A673 (cell line): ENCODE data around the gene B3GALNT1. TPM values are rescaled to one million over a fixed set of nuclear protein-coding genes. Genes with fewer than 3 reads are reported as not detected.
"Not testable (repeated sequence)": the region's sequence is repeated elsewhere in the genome, so short reads cannot be mapped to it uniquely, and the experiment has no call there.

Source experiments
- BruUV-seq: library from RNA; stranded (reverse); fragments of 400-500 nt; replicated peaks from 2 replicates; lab custom pipeline; 2021; lab: Mats Ljungman, UMichigan
- CTCF ChIA-PET: fragments of 300-600 bp; sonication (Branson Sonifier 250); formaldehyde crosslinking; loops from one replicate; lab custom pipeline; 2022; ENCODE audit warnings: antibody characterized with exemption; lab: Charles Lee
- POLR2A ChIA-PET: fragments of 300-600 bp; sonication (Branson Sonifier 250); formaldehyde crosslinking; loops from one replicate; lab custom pipeline; 2022; ENCODE audit warnings: antibody characterized with exemption; ENCODE audit not compliant: low non-redundant PET; lab: Charles Lee
- DNase-seq: peaks from one replicate; pipeline ENCODE4 v3.0.0-alpha.2; 2015; ENCODE audit warnings: low spot score
- H3K27ac ChIP-seq: fragments of 200-600 bp; sonication (generic); 2 replicates; pipeline ENCODE4 v1.5.1; 2016; ENCODE audit warnings: mixed run types, low read depth, mild to moderate bottlenecking, mixed read lengths, antibody characterized with exemption, low read length; ENCODE audit not compliant: poor library complexity, severe bottlenecking
- H3K27me3 ChIP-seq: fragments of 200-600 bp; sonication (generic); replicated peaks from 2 replicates; pipeline ENCODE4 v1.6.1; 2017; ENCODE audit warnings: mixed run types, low read depth, mild to moderate bottlenecking, mixed read lengths, antibody characterized with exemption, low read length; ENCODE audit not compliant: insufficient read depth, poor library complexity
- H3K36me3 ChIP-seq: fragments of 200-600 bp; sonication (generic); 2 replicates; pipeline ENCODE4 v1.6.1; 2016; ENCODE audit warnings: mixed run types, mild to moderate bottlenecking, mixed read lengths, antibody characterized with exemption, low read length; ENCODE audit not compliant: insufficient read depth, poor library complexity, severe bottlenecking
- H3K4me1 ChIP-seq: fragments of 200-600 bp; sonication (generic); 2 replicates; pipeline ENCODE4 v1.6.1; 2017; ENCODE audit warnings: mixed run types, mild to moderate bottlenecking, mixed read lengths, antibody characterized with exemption, low read length; ENCODE audit not compliant: insufficient read depth, poor library complexity, severe bottlenecking
- H3K4me3 ChIP-seq: fragments of 200-600 bp; sonication (generic); 2 replicates; pipeline ENCODE4 v1.5.1; 2016; ENCODE audit warnings: low read depth, mixed run types, mild to moderate bottlenecking, mixed read lengths, low read length; ENCODE audit not compliant: poor library complexity, severe bottlenecking
- H3K9me3 ChIP-seq: fragments of 200-600 bp; sonication (generic); 2 replicates; pipeline ENCODE4 v1.6.1; 2016; ENCODE audit warnings: mixed run types, low read depth, mild to moderate bottlenecking, mixed read lengths, antibody characterized with exemption, low read length; ENCODE audit not compliant: poor library complexity, severe bottlenecking
- CTCF ChIP-seq: fragments of 300-800, 200-600 bp; sonication (generic); conservative IDR thresholded peaks from 2 replicates; pipeline ENCODE4 v1.5.1; 2017; ENCODE audit warnings: low read depth, mild to moderate bottlenecking, antibody characterized with exemption, low read length, moderate library complexity, mixed read lengths
- EZH2 ChIP-seq: fragments of 200-600 bp; sonication (generic); IDR thresholded peaks from 2 replicates; pipeline ENCODE4 v1.6.1; 2017; ENCODE audit warnings: borderline replicate concordance, low read depth, mild to moderate bottlenecking, mixed read lengths, antibody characterized with exemption, low read length; ENCODE audit not compliant: poor library complexity, severe bottlenecking
- intact Hi-C: fragments of 100-400 bp; cut with micrococcal nuclease; formaldehyde crosslinking; loops from one replicate; pipeline ENCODE4 v1.10.0; 2022; ENCODE audit not compliant: unreplicated experiment
- total RNA-seq: library from RNA; stranded (reverse); gene quantifications from 2 replicates; pipeline ENCODE4 v1.2.3, GENCODE V29; 2021

B3GALNT1 gene
- total RNA-seq, 1 experiment from 2014 or later, result 3.0 TPM

GRCh38 chr3:161042023-161042501, 63.1 kb downstream of the B3GALNT1 start:
- ChIA-PET CTCF (interaction anchor here (0.5 to 0.6 kb wide), 2 partner anchors 11 to 118 kb away, joined by 3 read pairs; no protein-coding TSS in a partner anchor), POLR2A (no interaction called here)
- no peak for DNase-seq
- TF ChIP-seq CTCF (no peak), EZH2 (no peak)
- intact Hi-C loops, result no loop called here
- H3K4me1 ChIP-seq, result no peaks in the 10 kb centered on the region
- no peak overlapping the region for H3K4me3 ChIP-seq
- H3K36me3 ChIP-seq, result no peaks in the 10 kb centered on the region
- no TSS peak for BruUV-seq
- H3K27me3 ChIP-seq, result no peaks in the 10 kb centered on the region
- no peaks in the 10 kb centered on the region for H3K9me3 ChIP-seq
- H3K27ac ChIP-seq, result no peak overlapping the region

GRCh38 chr3:161038725-161039124, 66.4 kb downstream of the B3GALNT1 start:
- BruUV-seq, result no TSS peak
- TF ChIP-seq EZH2 (no peak), CTCF (no peak)
- no peaks in the 10 kb centered on the region for H3K4me1 ChIP-seq
- POLR2A ChIA-PET, result no interaction called here
- no peak for DNase-seq
- no peak overlapping the region for H3K27ac ChIP-seq
- H3K9me3 ChIP-seq, result no peaks in the 10 kb centered on the region
- no peak overlapping the region for H3K4me3 ChIP-seq
- CTCF ChIA-PET, result no interaction called here
- intact Hi-C loops, result no loop called here
- H3K27me3 ChIP-seq, result no peaks in the 10 kb centered on the region
- no peaks in the 10 kb centered on the region for H3K36me3 ChIP-seq

GRCh38 chr3:161035711-161036110, 69.4 kb downstream of the B3GALNT1 start:
- Histone ChIP-seq H3K4me3 (no peak overlapping the region), H3K9me3 (no peaks in the 10 kb centered on the region), H3K27me3 (no peaks in the 10 kb centered on the region), H3K4me1 (no peaks in the 10 kb centered on the region), H3K36me3 (no peaks in the 10 kb centered on the region), H3K27ac (no peak overlapping the region)
- ChIA-PET POLR2A (no interaction called here), CTCF (interaction anchor here (0.7 kb wide), 1 partner anchor 239 kb away, joined by 3 read pairs; no protein-coding TSS in a partner anchor)
- intact Hi-C loops, result no loop called here
- no TSS peak for BruUV-seq
- DNase-seq, result no peak
- TF ChIP-seq EZH2, result no peak
- TF ChIP-seq CTCF, result no peak

- H3K4me3 ChIP-seq, H3K27me3 ChIP-seq, BruUV-seq, H3K9me3 ChIP-seq, POLR2A ChIA-PET, intact Hi-C loops, H3K36me3 ChIP-seq, H3K4me1 ChIP-seq, H3K27ac ChIP-seq, DNase-seq: not testable (repeated sequence)
- CTCF ChIA-PET, result interaction anchor here (0.7 kb wide), 1 partner anchor 239 kb away, joined by 3 read pairs; no protein-coding TSS in a partner anchor
Measured at GRCh38 chr3:161034913-161035550, 70.1 kb downstream of the B3GALNT1 start.
